GM21367 (cell line): Measurements from ENCODE around the gene CYP4F12.

Source experiments
- ATAC-seq: cut with Tn5 transposase; IDR thresholded peaks from one replicate; pipeline ENCODE4 v1.9.1; 2021; ENCODE audit not compliant: unreplicated experiment

Gene CYP4F12

GRCh38 chr19:15672580-15673175, at the start of gene CYP4F12:
CYP4F12 (plus strand) TSS chr19:15673087; CDS start chr19:15673530, 443 bp downstream.
- no peak for ATAC-seq

GRCh38 chr19:15623711-15624318, 49.1 kb upstream of the CYP4F12 start:
- ATAC-seq, result no peak

- ATAC-seq, result no peak
Observed at GRCh38 chr19:15628236-15629002, 44.5 kb upstream of the CYP4F12 start.

GRCh38 chr19:15629003-15629880, 43.6 kb upstream of the CYP4F12 start:
- no peak for ATAC-seq

GRCh38 chr19:15631817-15632216, 41.1 kb upstream of the CYP4F12 start:
- no peak for ATAC-seq

- no peak for ATAC-seq
Observed at GRCh38 chr19:15633082-15633835, 39.6 kb upstream of the CYP4F12 start.

- ATAC-seq, result no peak
Observed at GRCh38 chr19:15634105-15634504, 38.8 kb upstream of the CYP4F12 start.

GRCh38 chr19:15635016-15635805, 37.7 kb upstream of the CYP4F12 start:
- no peak for ATAC-seq

- ATAC-seq, result no peak
Observed at GRCh38 chr19:15636026-15636425, 36.9 kb upstream of the CYP4F12 start.

GRCh38 chr19:15639596-15639995, 33.3 kb upstream of the CYP4F12 start:
- no peak for ATAC-seq

- no peak for ATAC-seq
Observed at GRCh38 chr19:15640294-15640903, 32.5 kb upstream of the CYP4F12 start, which contains the start of gene CYP4F3. CYP4F3 (plus strand) TSS chr19:15640897; CDS start chr19:15641416, 519 bp downstream.

GRCh38 chr19:15640904-15641597, 31.8 kb upstream of the CYP4F12 start:
- ATAC-seq, result no peak

- ATAC-seq, result no peak
Observed at GRCh38 chr19:15641901-15642491, 30.9 kb upstream of the CYP4F12 start.

- ATAC-seq, result no peak
Observed at GRCh38 chr19:15642807-15643206, 30.1 kb upstream of the CYP4F12 start.

- no peak for ATAC-seq
Observed at GRCh38 chr19:15643387-15643786, 29.5 kb upstream of the CYP4F12 start.

GRCh38 chr19:15644066-15644741, 28.7 kb upstream of the CYP4F12 start:
- no peak for ATAC-seq

GRCh38 chr19:15644816-15645215, 28.1 kb upstream of the CYP4F12 start:
- ATAC-seq, result no peak

- no peak for ATAC-seq
Observed at GRCh38 chr19:15649526-15649925, 23.4 kb upstream of the CYP4F12 start.
